Measurements from ENCODE around the gene PBRM1. TPM values are rescaled to one million over a fixed set of nuclear protein-coding genes. Genes with fewer than 3 reads are reported as not detected.

The PBRM1 gene
- total and polyA plus RNA-seq, 4 donors = 7.1 to 65.7 (median 38.7) TPM

DNA sequence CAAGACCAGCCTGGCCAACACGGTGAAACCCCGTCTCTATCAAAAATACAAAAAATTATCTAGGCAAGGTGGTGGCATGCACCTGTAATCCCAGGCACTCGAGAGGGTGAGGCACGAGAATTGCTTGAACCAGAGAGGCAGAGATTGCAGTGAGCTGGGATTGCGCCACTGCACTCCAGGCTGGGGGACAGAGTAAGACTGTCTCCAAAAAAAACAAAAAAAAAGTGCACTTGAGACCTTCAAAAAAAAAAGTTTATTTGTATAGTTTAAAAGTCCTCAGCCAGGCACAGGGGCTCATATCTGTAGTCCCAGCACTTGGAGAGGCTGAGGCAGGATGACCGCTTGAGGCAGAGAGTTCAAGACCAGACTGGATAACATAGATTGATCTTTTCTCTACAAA, 2.1 kb downstream of the PBRM1 start:
- no peak for DNase-seq (ENCODE audit: low spot score)
- Histone ChIP-seq H3K4me3 (ENCODE audit: low read depth in 1 of 3, low read length in 3 of 3) (no peak overlapping the region), H3K36me3 (ENCODE audit: control insufficient read depth in 4 of 4, insufficient read depth in 3 of 4, low read depth in 1 of 4, low read length in 3 of 4) (peaks cover 7 to 23% (median 14%) of the 10 kb centered on the region in 4 donors), H3K9ac (ENCODE audit: low read depth in 1 of 2, low read length in 2 of 2) (no peak overlapping the region), H3K9me3 (ENCODE audit: control insufficient read depth in 4 of 4, low read length in 3 of 4) (no peaks in the 10 kb centered on the region), H3K27ac (ENCODE audit: low read depth in 1 of 2, low read length in 2 of 2) (peak overlapping the region; percentile 21 to 51), H3K27me3 (ENCODE audit: control insufficient read depth in 4 of 4, insufficient read depth in 4 of 4, low read length in 3 of 4) (no peaks in the 10 kb centered on the region), H3K4me1 (ENCODE audit: control insufficient read depth in 4 of 4, insufficient read depth in 4 of 4, low read length in 3 of 4) (peaks cover 16 to 58% (median 50%) of the 10 kb centered on the region in 4 donors)
- TF ChIP-seq RXRA (IDR thresholded peaks at IDR 0.05) = peak in 1 of 2 donors; percentile 19
- TF ChIP-seq HNF4A (conservative IDR thresholded peaks at IDR 0.05) = peak; percentile 15 to 17
- no peak for TF ChIP-seq RAD21 (IDR thresholded peaks at IDR 0.05)
- WGBS = 41% methylated on average over 6 of the region's 6 CpGs

DNA sequence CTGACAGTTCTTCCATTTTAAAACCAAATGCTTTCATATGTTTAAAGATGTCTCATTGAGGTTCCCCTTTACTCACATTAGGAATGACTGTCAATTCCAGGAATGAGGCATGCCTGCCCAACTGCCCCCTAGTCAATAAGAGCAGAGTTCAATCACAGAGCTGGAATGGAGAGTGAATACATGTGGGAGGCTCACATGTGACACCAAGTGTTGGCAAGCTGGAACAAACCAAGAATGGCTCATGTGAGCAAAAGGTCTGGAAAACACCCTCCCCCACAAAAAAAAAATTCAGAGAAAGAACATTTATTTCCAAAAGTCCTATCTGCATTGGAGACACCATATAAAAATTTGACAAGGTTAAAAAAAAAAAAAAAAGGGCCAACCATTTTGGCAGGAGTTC, 3.7 kb downstream of the PBRM1 start:
- Histone ChIP-seq H3K9ac (ENCODE audit: low read depth in 1 of 2, low read length in 2 of 2) (peak overlapping the region in 1 of 2 donors; percentile 88), H3K4me3 (ENCODE audit: low read depth in 1 of 3, low read length in 3 of 3) (peak overlapping the region in 2 of 3 donors; percentile 12 to 19), H3K27ac (ENCODE audit: low read depth in 1 of 2, low read length in 2 of 2) (peak overlapping the region; percentile 84 to 93), H3K36me3 (ENCODE audit: control insufficient read depth in 4 of 4, insufficient read depth in 3 of 4, low read depth in 1 of 4, low read length in 3 of 4) (peaks cover under 1 to 13% (median 3%) of the 10 kb centered on the region in 4 donors), H3K9me3 (ENCODE audit: control insufficient read depth in 4 of 4, low read length in 3 of 4) (no peaks in the 10 kb centered on the region), H3K27me3 (ENCODE audit: control insufficient read depth in 4 of 4, insufficient read depth in 4 of 4, low read length in 3 of 4) (no peaks in the 10 kb centered on the region), H3K4me1 (ENCODE audit: control insufficient read depth in 4 of 4, insufficient read depth in 4 of 4, low read length in 3 of 4) (peaks cover 12 to 64% (median 54%) of the 10 kb centered on the region in 4 donors)
- DNase-seq (ENCODE audit: low spot score) = no peak
- TF ChIP-seq TAF1 (conservative IDR thresholded peaks at IDR 0.05) = peak; percentile 31
- peak; percentile 76 for TF ChIP-seq ZBTB33 (IDR thresholded peaks at IDR 0.05)
- TF ChIP-seq GABPA (IDR thresholded peaks at IDR 0.05 in 1 of 2, conservative IDR thresholded peaks at IDR 0.05 in 1 of 2) = peak in 1 of 2 donors; percentile 62
- peak; percentile 94 to 95 for TF ChIP-seq HNF4A (conservative IDR thresholded peaks at IDR 0.05)
- TF ChIP-seq YY1 (IDR thresholded peaks at IDR 0.05) = peak; percentile 76
- peak; percentile 97 for TF ChIP-seq MAX (IDR thresholded peaks at IDR 0.05)
- peak; percentile 70 to 82 for TF ChIP-seq JUND (IDR thresholded peaks at IDR 0.05)
- TF ChIP-seq RXRA (IDR thresholded peaks at IDR 0.05) = peak; percentile 88 to 89
- TF ChIP-seq HNF4G (IDR thresholded peaks at IDR 0.05) = peak; percentile 65
- TF ChIP-seq REST (IDR thresholded peaks at IDR 0.05) = peak; percentile 74
- TF ChIP-seq SP1 (IDR thresholded peaks at IDR 0.05) = peak; percentile 88
- peak; percentile 95 for TF ChIP-seq FOXA2 (IDR thresholded peaks at IDR 0.05)
- TF ChIP-seq EGR1 (IDR thresholded peaks at IDR 0.05; ENCODE audit: low read depth in 2 of 2) = peak; percentile 15 to 78
- peak; percentile 48 to 51 for TF ChIP-seq RAD21 (IDR thresholded peaks at IDR 0.05)
- peak; percentile 91 for TF ChIP-seq FOXA1 (IDR thresholded peaks at IDR 0.05)
- TF ChIP-seq, protein P1, sequence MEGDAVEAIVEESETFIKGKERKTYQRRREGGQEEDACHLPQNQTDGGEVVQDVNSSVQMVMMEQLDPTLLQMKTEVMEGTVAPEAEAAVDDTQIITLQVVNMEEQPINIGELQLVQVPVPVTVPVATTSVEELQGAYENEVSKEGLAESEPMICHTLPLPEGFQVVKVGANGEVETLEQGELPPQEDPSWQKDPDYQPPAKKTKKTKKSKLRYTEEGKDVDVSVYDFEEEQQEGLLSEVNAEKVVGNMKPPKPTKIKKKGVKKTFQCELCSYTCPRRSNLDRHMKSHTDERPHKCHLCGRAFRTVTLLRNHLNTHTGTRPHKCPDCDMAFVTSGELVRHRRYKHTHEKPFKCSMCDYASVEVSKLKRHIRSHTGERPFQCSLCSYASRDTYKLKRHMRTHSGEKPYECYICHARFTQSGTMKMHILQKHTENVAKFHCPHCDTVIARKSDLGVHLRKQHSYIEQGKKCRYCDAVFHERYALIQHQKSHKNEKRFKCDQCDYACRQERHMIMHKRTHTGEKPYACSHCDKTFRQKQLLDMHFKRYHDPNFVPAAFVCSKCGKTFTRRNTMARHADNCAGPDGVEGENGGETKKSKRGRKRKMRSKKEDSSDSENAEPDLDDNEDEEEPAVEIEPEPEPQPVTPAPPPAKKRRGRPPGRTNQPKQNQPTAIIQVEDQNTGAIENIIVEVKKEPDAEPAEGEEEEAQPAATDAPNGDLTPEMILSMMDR (IDR thresholded peaks at IDR 0.05; ENCODE audit: low read depth, low read length, missing input control) = no peak
- TF ChIP-seq, protein P2, sequence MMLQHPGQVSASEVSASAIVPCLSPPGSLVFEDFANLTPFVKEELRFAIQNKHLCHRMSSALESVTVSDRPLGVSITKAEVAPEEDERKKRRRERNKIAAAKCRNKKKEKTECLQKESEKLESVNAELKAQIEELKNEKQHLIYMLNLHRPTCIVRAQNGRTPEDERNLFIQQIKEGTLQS (IDR thresholded peaks at IDR 0.05) = no peak
- peak; percentile 8 for TF ChIP-seq NR2F2 (IDR thresholded peaks at IDR 0.05)

Data from liver (tissue), 9 donors.